ENCODE measurements around the gene DRAXIN. TPM values are rescaled to one million over a fixed set of nuclear protein-coding genes. Genes with fewer than 3 reads are reported as not detected.
A peak's percentile ranks its signal among the peaks of the same experiment; 100 is the strongest.

DRAXIN gene
- total RNA-seq, 1 experiment from 2014 or later, result 20.5 TPM

DNA sequence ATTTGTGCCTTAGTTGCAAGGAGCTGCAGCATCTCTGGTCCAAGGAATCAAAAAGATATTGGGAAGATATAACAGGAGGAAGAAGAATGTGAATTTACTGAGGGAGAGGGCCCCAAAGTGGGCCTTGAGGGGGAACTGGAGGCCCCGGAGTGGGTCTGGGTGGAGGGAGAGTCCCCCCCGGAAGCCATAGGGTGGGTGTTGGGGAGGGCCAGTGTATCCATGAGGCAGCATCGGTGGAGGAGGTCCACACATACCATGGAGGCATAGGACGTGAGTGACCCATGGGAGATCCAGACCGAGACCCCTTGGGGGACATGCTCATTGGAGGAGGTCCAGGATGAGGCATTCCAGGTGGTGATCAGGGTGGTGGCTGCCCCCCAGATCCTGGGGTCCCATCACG lies 69.8 kb downstream of the DRAXIN start:
- H3K18ac ChIP-seq (ENCODE audit: insufficient read length, low read depth, low read length), result no peak overlapping the region

More for the DNA sequence above, 69.8 kb downstream of the DRAXIN start:
- H3K27ac Mint-ChIP-seq, result no peak overlapping the region
- H3K4me2 ChIP-seq (ENCODE audit: insufficient read depth, insufficient read length, low read length), result no peak overlapping the region
- H3K36me3 Mint-ChIP-seq (ENCODE audit: insufficient read depth in 1 of 3, low read depth in 3 of 3), result no peaks in the 10 kb centered on the region; a peak in 1 of 7 replicates
- no peak overlapping the region for H4K8ac ChIP-seq (replicated peaks; ENCODE audit: insufficient read length, low read depth, low read length)
- H4K5ac ChIP-seq (ENCODE audit: insufficient read length, low read depth, low read length), result no peak overlapping the region
- no peaks in the 10 kb centered on the region for H3K79me2 ChIP-seq (ENCODE audit: insufficient read depth, low read length)
- no peak for TF ChIP-seq CTCF (conservative IDR thresholded peaks at IDR 0.05)
- H3K27me3 ChIP-seq (ENCODE audit: insufficient read depth, low read length), result peaks cover 16% of the 10 kb centered on the region
- no CpG with 5 or more reads among the region's 6 CpGs for WGBS (ENCODE audit: extremely low coverage, insufficient read length, low lambda C conversion rate)
- no peak for DNase-seq
- no peaks in the 10 kb centered on the region for H3K23me2 ChIP-seq (ENCODE audit: insufficient read length, low read depth, low read length, poor library complexity, severe bottlenecking)
- H3K9me3 ChIP-seq (ENCODE audit: control insufficient read depth, low read depth, low read length), result no peaks in the 10 kb centered on the region
- H3K79me1 ChIP-seq (ENCODE audit: insufficient read depth, low read depth, low read length, poor library complexity, severe bottlenecking), result no peaks in the 10 kb centered on the region
- no peaks in the 10 kb centered on the region for H3K4me1 ChIP-seq (ENCODE audit: insufficient read depth, low read length)
- no peak overlapping the region for H2BK120ac ChIP-seq (ENCODE audit: low read depth, low read length, poor library complexity, severe bottlenecking)
- no peak overlapping the region for H3K4ac ChIP-seq (ENCODE audit: low read depth, low read length)
- no peak overlapping the region for H3T11ph ChIP-seq (ENCODE audit: low read length)
- H3K56ac ChIP-seq (ENCODE audit: insufficient read length, low read depth, low read length), result no peak overlapping the region
- H3K27ac ChIP-seq (ENCODE audit: insufficient read length, low read depth, low read length), result no peak overlapping the region
- peaks cover 79% of the 10 kb centered on the region for H3K27me3 Mint-ChIP-seq (ENCODE audit: low read depth)
- peak overlapping the region in 1 of 2 experiments; percentile 7; a peak in 2 of 5 replicates for H3K4me3 Mint-ChIP-seq
- no peak overlapping the region for H2BK15ac ChIP-seq (ENCODE audit: low read depth, low read length)
- no peak overlapping the region for H2BK20ac ChIP-seq (ENCODE audit: low read depth, low read length, poor library complexity, severe bottlenecking)
- H3K23ac ChIP-seq (ENCODE audit: insufficient read length, low read depth, low read length), result no peak overlapping the region
- no peak overlapping the region for H2AFZ ChIP-seq (ENCODE audit: low read length)
- no peak overlapping the region for H2AK5ac ChIP-seq (ENCODE audit: insufficient read length, low read length)
- H3K14ac ChIP-seq (ENCODE audit: insufficient read depth, low read length), result no peak overlapping the region
- peaks cover 10 to 18% of the 10 kb centered on the region in 2 experiments for H3K4me1 Mint-ChIP-seq
- H3K9ac ChIP-seq (ENCODE audit: extremely low read depth, insufficient read length, low read length), result no peak overlapping the region
- H2BK5ac ChIP-seq (ENCODE audit: insufficient read length, low read length), result no peak overlapping the region
- H2BK12ac ChIP-seq (ENCODE audit: insufficient read length, low read depth, low read length), result no peak overlapping the region
- peaks cover 10 to 13% of the 10 kb centered on the region in 2 experiments; a peak in 4 of 5 replicates for H3K9me3 Mint-ChIP-seq
- no peaks in the 10 kb centered on the region for H4K20me1 ChIP-seq (ENCODE audit: control insufficient read depth, insufficient read depth, insufficient read length)
- H4K91ac ChIP-seq (ENCODE audit: insufficient read length, low read depth, low read length), result no peak overlapping the region

All from H9 (cell line).